ENCODE measurements around the gene PTPN6. TPM values are rescaled to one million over a fixed set of nuclear protein-coding genes. Genes with fewer than 3 reads are reported as not detected.

PTPN6 gene
- total RNA-seq, 1 donor from 2014 or later: 6.0 TPM

DNA sequence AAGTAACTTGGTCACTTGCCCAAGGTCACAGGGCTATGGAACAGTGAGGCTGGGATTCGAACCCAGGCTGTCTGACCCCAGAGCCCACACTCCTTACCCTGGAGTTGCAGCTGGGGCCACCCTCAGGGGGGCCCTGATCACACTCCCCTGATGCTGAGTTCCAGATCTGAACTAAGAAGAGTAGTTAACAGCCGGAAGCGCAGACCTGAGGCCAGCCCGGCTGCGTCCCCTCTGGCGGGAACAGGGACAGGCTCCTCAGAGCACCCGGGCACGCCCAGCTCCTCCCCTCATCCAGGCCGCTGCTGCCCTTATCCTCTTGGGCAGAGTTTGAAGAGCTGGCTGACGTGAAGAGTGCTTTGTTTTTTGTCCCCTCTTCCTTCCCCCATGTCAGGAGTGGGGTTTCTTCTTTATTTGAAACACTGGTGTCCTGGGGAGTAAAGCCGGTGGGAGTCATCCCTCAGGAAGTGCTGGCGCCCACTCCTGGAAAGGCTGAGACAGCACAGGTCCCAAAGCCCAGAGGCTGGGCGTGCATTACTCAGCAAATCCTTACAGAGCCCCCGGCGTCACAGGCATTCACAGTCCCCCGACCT lies 10.6 kb downstream of the PTPN6 start:
- intact Hi-C loops (cut with micrococcal nuclease): no loop called here
- DNase-seq: peak; percentile 68
- ATAC-seq: peak; percentile 49

DNA sequence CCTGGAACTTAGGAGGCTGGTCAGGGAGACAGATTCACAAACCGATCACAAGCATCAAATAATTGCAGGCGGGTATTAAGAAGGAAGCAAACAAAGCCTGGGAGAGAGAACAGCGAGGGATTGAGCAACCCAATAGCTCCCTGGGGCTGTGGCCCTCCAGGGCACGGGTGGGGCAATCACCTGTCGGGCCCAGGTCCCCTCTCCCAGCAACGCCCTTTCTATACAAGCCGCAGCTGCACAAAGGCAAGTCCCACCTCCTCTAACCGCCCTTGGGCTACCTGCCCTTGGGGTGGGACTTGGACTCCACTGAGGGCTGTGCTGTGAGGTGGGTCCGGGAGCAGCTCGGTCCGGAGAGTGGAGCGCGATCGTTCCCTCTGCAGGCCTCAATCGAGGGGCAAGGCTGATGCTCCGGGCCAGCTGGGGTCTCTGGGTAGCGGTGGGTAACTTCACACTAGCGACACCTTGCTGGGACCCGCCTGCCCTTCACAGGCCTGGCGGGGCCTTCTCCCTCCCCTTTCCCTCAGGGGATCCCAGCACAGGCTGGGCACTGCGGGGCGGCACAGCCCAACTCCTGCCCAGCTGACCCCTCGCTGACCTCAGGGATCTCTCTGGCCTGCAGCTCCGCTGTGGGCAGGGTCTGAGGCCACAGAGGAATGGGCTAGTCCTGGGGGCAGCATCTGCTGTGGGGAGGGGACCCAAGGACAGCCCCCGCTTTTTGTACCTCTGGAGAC lies 11.3 kb downstream of the PTPN6 start:
- ATAC-seq: no peak
- intact Hi-C loops (cut with micrococcal nuclease): no loop called here
- no peak for DNase-seq

DNA sequence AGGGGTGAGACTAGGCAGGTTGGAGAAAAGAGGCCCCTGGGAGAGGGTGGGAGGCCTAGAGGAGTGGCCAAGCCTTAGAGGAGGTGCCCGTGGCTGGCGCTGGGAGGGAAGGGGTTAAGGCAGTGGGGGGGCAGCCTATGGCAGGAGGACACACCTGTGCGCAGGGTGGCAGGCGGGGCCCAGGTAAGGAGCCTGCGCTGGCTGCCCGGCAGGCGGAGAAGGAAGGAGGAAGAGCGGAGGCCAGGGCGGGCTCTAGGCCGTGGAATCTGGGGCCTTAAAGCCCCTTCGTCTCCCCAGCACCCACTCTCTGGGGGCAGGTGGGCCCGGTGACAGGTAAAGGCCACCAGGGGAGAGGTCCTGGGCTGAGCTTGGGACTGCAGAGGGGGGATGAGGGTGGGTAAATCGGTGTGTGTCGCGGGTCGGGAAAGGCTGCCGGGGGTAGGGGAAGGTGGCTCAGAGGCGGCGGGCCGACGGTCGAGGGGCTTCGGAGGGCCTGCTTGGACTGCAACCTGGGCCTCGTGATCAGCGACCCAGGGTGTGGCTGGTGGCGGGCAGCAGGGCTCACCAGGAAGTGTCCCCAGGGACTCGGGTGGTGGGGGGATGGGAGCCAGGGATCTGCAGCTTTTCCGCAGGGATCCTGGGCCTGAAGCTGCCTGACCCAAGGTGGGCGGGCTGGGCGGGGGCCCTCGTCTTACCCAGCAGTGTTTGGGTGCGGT lies 12.0 kb downstream of the PTPN6 start:
- intact Hi-C loops (cut with micrococcal nuclease): no loop called here
- no peak for DNase-seq
- ATAC-seq: no peak

DNA sequence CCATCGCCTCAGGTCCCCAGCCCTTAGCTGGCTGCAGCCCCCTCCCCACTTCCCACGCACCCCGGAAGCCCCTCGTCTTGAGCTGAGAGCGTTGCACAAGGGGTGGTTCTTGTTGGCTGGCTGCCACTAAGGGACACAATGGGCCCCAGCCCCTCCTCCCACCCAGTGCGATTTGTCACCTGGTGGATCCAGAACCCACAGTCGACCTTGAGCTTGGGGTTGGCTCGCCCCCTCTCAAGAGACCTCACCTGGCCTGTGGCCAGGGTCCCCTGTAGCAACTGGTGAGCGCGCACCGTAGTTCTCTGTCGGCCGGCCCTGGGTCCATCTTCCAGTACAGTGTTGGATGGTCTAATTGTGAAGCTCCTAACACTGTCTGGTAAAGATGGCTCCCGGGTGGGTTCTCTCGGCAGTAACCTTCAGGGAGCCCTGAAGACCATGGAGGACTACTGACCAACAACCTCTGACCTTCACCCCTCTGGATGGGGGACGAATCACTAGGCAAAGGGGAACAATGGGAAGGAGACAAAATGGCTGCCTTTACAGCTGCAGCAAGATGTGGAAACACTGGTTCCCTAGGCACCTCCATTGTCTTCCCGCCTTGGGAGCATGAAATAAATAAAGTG lies 12.7 kb downstream of the PTPN6 start:
- ATAC-seq (no peak), DNase-seq (no peak)
- intact Hi-C loops (cut with micrococcal nuclease): no loop called here

DNA sequence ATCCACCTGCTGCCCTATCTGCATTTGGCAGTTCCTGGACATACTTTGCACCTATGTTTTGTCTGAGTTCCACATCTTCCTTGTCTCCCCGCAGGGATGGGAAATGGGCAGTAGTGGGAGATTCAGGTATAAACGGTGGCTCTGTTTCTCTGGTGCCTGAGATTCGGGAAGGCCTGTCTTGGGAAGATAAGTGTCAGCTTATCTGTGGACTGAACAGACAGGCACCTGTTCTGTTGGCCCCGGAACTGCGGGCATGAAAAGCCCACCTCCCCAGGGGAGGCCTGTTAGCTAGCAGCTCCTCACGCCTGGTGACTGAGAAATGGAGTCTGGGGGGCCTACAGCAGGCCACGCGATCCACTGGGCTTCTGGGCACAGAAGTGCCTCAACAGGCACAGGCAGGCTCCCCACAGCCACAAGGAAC lies 13.5 kb downstream of the PTPN6 start:
- intact Hi-C loops (cut with micrococcal nuclease): no loop called here
- DNase-seq (no peak), ATAC-seq (no peak)

DNA sequence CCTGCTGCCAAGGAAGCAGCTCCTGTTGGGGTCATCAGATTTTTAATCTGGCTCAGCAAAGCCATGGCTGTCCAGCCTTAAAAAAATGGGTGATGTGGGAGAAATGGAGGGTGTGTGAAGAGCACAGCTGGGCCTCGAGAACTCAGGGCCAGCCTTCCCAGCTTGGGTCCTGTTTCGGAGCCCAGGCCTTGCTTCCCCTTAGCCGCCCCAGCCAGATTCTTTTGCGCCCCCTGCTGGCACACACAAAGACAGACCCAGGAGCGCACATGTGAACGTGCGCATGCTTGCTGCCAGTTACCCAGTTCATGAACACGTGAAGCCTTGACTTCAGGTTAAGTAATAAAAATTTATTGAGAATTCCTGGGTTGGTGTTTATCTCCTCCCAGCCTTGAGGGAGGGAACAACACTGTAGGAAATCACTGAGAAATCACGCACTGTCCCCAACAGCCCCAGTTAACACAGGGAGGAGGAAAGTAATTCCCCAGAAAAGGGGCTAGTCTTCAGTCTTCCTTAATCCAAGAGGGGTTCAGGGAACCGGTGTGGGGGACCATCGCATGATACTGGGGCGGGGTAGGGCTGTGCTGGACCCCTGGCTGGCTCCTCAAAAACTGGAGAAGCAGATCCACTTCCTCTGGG lies 14.0 kb downstream of the PTPN6 start:
- ATAC-seq (peak; percentile 75), DNase-seq (peak; percentile 87)
- intact Hi-C loops (cut with micrococcal nuclease): no loop called here

DNA sequence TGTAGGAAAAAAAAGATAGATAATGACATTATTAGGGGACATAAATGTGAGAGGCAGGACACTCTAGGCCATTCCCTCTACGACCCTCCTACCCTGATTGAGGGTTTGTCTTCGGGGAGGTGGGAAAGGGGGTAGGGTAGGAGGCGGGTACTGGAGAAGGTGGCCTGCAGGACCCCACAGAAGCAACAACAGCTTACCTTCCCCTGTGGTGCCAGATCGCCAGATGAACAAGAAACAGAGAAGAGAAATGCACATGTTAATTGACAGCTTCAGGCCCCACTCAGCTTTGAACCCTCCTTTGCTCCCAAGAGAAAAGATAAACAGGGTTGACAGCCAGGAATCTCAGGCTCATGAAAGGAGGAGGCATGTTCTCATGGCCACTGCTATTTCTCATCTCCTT lies 14.6 kb downstream of the PTPN6 start:
- ATAC-seq: no peak
- intact Hi-C loops (cut with micrococcal nuclease): no loop called here
- no peak for DNase-seq

DNA sequence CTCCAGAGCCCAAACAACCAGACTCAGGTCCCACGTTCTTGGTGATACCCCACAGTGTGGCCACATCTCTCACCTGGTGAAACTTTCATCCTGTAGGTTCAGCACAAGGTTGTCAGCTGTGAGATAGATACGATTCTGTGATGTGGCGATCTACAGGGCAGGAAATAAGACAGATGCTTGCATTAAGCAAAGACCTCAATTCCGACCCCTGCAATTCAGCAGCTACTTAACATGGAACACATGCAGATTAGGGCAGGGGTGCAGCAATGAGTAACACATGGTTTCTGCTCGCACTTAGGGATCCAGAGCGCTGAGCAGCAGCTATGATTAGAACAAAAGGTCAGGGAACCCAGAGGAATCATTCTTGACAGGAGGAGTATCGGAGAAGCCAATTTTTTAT lies 15.2 kb downstream of the PTPN6 start:
- intact Hi-C loops (cut with micrococcal nuclease): no loop called here
- DNase-seq: no peak
- no peak for ATAC-seq

DNA sequence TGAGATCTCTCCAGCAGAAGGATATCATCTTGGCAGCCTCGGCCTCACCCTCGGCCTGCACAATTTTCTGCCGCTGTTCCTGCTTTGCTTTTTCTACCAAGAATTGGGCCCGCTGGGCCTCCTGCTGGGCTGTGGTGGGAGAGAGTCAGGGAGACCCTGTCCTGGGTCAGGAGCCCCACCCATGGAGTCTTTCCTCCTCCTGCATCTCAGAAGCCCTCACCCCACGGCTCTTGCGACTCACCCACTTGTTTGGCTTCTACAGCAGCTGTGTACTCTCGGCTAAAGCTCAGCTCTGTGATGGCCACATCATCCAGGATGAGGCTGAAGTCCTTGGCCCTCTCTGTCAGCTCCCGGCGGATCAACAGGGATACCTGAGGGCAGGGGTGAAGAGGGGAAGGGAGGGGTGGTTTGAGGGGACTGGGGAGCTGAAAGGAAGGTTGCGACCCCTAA lies 16.5 kb downstream of the PTPN6 start:
- intact Hi-C loops (cut with micrococcal nuclease): no loop called here
- no peak for DNase-seq
- ATAC-seq: no peak

DNA sequence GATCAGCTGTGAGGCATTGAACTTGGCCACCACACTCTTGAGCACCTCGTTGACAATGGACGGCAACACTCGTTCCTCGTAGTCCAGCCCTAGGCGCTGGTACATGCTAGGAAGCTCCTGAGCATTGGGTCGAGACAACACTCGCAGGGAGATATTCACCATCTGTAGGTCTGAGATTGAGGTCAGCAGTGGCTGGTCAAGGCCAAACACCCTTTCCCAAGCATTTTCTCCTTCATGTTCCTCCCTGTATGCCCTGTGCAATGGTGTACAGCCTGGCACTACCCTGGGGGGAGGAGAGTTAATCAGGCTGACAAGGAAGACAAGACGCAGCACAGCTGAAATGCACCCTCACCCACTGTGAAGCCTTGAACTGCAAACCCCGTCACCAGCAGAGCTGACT lies 17.3 kb downstream of the PTPN6 start:
- intact Hi-C loops (cut with micrococcal nuclease): no loop called here
- ATAC-seq: no peak
- DNase-seq: no peak

DNA sequence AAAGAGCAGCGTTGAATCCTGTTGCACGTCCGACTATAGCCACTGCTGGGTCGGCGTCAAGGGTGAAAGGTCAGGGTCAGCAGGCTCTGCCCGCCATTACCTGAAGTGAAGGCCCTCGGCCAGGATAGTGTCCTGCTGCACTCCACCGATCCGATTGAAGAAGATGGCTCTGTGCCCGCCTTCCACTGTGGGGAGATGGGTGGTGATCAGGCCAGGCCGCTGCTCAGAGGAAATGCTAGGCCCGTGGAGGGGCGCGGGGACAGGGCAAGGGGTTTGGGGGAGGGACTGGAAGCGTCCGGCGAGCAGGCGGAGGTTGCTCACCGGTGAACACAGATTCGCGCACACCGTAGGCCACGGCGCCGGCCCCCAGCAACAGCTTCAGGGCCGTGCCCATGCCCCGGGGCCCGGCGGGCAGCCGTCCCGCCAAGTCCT lies 19.0 kb downstream of the PTPN6 start:
- ATAC-seq: no peak
- DNase-seq: no peak
- intact Hi-C loops (cut with micrococcal nuclease): no loop called here

DNA sequence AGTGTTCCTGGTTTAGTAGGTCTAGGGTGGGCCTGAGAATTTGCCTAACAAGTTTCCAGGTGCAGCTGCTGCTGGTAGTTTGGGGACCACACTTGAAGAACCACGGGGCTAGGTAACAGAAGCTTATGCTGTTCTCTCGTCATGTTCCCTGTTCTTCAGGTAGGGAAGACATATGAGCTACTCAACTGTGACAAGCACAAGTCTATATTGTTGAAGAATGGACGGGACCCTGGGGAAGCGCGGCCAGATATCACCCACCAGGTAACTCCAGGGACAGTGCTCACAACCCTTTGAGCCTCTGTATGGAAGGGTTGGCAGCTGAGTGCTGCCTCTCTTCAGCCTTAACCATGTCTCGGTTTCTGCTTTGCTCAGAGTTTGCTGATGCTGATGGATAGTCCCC lies 23.0 kb downstream of the PTPN6 start:
- ATAC-seq (no peak), DNase-seq (no peak)
- intact Hi-C loops (cut with micrococcal nuclease): no loop called here

DNA sequence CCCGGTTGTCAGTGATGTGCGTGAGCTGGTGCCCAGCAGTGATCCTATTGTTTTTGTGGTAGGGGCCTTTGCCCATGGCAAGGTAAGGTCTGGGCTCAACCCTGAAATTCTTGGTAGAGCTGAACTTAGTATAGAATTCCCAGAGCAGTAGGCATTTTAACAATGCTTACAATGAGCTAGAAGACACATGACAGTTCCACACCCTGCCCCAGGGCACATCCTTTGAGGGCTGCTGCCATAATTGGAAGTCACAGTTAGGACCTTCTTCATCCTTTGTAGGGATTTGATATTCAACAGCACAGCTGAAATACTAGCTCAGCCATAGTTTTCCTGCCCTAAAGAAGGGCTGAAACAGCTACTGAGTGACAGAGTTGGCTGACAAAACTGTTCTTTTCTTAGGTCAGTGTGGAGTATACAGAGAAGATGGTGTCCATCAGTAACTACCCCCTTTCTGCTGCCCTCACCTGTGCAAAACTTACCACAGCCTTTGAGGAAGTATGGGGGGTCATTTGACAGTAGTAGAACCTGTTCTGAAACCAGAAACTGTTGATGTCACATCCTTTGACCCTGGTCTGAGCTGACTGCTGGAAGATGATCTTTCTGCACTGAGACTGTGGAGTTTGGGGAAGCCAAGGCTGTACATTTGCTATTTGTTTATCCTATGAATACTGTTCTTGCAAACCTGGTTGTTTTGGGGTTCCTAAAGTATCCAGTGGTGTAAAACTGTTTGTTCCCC lies 24.3 kb downstream of the PTPN6 start:
- intact Hi-C loops (cut with micrococcal nuclease): no loop called here
- no peak for ATAC-seq
- DNase-seq: no peak

DNA sequence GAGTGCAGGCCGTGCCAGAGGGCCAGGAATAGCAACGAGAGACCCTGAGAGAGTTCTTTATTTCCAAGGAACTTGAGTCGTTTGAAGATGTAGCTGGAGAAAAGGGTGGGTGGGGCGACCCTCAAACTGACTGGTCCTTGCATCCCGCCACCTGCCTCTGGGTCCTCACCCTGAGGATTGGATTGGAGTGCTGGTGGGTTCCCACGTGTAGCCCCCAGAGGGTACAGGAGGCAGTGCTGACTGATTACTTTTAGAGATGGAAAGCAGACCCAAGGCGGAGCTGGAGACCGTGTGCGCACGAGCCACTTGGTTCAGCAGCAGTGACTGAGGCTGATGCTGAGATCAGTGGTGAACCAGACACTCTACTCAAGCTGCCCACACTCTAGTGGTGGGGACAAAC lies 26.5 kb downstream of the PTPN6 start:
- no peak for ATAC-seq
- intact Hi-C loops (cut with micrococcal nuclease): no loop called here
- no peak for DNase-seq

DNA sequence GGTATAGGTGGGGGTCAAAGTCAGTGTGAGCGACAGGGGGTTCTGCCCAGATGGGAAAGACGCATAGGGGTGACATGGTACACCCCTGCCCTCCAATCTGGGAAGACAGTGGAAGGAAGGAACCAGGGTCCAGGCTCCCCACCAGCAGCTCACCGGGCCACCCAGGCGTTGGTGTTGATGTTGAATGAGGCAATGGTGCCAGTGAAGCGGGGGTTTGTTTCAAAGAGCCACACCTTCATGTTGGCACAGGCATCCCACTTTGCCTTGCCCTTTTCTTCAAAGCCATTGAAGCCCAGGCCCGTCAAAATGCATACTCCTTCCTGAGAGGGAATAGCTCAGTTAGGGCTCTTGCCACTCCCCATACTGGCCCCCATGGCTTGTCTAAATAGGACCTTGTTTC lies 27.0 kb downstream of the PTPN6 start:
- no peak for DNase-seq
- intact Hi-C loops (cut with micrococcal nuclease): no loop called here
- ATAC-seq: peak; percentile 2

DNA sequence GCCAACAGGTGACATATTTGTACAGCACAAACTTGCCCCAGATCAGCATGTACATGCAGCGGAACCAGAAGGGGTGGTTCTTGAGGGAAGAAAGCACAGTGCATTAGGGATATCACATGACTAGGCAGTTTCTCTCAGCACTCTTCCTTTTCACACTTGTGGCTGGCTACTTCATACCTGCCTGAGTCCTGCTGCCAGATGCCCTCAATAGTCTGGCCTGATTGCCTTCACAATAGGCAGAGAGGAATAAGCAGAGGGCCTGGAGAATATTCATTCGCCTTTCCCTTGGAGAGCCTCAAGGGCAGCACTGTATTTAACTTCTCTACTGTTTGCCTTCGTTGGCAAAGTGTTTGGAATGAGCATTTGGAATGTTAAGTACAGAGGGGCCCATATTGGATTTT lies 27.5 kb downstream of the PTPN6 start:
- ATAC-seq (peak; percentile 62), DNase-seq (no peak)
- intact Hi-C loops (cut with micrococcal nuclease): no loop called here

DNA sequence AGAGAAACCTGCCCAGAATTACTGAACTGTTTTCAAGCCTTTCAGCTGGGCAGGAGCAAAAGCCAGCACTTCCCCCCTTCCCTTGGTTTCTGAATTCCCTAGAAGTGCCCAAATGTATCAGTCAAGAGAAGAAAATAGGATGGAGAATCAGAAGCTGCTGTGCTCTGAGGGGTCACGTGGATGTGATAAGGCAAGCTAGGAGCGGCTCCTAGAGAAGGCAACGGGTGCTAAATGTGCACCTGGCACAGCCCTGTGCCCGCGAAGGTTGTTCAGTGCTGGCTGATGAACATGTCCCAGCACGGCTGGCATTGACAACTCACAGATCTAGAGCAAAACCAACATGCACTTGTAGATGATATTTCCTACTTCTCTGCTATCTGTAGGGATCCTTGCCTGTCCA lies 27.9 kb downstream of the PTPN6 start:
- peak; percentile 69 for DNase-seq
- ATAC-seq: peak; percentile 88
- intact Hi-C loops (cut with micrococcal nuclease): no loop called here

DNA sequence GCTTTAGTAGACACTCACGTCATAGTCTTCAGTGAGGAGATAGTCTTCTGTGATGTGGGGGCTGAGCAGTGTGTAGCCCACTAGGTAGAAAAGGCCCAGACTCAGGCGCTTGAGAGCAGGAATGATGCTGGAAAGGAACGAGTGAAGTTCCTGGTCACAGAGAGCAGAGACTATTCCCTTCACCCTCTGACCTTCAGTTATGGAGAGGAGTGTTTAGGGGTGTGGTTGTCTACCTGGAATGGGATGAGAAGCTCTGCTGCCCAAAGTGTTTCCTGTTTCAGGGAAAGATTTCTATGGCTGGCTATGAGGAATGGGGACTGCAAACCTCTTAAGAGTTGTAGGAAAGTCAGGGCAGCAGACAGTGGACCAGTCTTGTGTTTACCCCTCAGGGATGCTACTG lies 28.3 kb downstream of the PTPN6 start:
- intact Hi-C loops (cut with micrococcal nuclease): no loop called here
- DNase-seq (no peak), ATAC-seq (no peak)

DNA sequence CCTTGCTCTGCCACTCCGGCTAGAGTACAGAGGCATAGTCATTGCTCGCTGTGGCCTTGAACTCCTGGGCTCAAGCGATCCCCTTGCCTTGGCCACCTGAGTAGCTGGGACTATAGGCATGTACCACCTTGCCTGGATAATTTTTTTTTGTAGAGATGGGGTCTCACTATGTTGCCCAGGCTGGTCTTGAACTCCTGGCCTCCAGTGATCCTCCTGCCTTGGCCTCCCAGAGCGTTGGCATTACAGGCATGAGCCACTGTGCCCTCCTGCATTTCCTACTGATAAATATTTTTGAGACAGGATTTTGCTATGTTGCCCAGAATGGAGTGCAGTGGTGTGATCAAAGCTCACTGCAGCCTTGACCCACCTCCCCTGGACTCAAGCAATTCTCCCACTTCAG lies 28.9 kb downstream of the PTPN6 start:
- ATAC-seq (no peak), DNase-seq (no peak)
- intact Hi-C loops (cut with micrococcal nuclease): no loop called here

Data from left ventricle myocardium superior (tissue), 1 donor.